Posterior cingulate gyrus (tissue), 11 donors: Measurements from ENCODE around the gene FOXO3.

Source experiments
- DNase-seq, 10 donors: peaks; one replicate each; pipeline versions ENCODE4 v3.0.0 to v3.0.0-alpha.2; 2020 to 2021; ENCODE audit warnings: mixed read lengths in 3 of 10
- intact Hi-C: fragments of 100-400 bp; cut with DNase I; formaldehyde crosslinking; loops from one replicate; pipeline ENCODE4 v1.15.1; 2023

Gene FOXO3

GRCh38 chr6:108693430-108694154, 132.9 kb downstream of the FOXO3 start:
- intact Hi-C loops = no loop called here
- DNase-seq = no peak

DNA sequence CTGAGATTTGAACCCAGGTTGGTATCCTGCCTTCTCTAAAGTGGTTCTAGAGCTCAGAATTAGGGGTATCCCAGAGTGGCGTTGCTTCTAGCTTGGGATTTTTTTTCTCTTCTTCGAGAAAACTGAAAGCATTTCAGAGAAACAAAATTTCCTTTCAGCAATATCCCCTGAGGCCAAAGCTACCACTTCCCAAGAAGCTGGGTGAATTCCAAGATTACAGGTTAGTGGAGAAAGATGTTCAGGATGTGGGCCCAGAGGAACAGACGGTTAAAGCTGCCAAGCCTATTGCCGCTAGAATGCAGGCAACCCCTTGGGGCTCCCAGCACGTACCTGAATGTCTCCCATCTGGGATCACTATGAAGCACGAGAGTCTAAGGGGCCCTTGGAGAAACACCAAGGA, 134.1 kb downstream of the FOXO3 start:
- intact Hi-C loops = no loop called here
- DNase-seq = no peak

GRCh38 chr6:108697561-108698161, 136.9 kb downstream of the FOXO3 start:
- DNase-seq = no peak
- intact Hi-C loops = no loop called here

- DNase-seq = no peak
- intact Hi-C loops = no loop called here
These were observed 138.0 kb downstream of the FOXO3 start for GRCh38 chr6:108698593-108699289.

GRCh38 chr6:108699290-108700041, 138.7 kb downstream of the FOXO3 start:
- intact Hi-C loops = no loop called here
- DNase-seq = no peak

DNA sequence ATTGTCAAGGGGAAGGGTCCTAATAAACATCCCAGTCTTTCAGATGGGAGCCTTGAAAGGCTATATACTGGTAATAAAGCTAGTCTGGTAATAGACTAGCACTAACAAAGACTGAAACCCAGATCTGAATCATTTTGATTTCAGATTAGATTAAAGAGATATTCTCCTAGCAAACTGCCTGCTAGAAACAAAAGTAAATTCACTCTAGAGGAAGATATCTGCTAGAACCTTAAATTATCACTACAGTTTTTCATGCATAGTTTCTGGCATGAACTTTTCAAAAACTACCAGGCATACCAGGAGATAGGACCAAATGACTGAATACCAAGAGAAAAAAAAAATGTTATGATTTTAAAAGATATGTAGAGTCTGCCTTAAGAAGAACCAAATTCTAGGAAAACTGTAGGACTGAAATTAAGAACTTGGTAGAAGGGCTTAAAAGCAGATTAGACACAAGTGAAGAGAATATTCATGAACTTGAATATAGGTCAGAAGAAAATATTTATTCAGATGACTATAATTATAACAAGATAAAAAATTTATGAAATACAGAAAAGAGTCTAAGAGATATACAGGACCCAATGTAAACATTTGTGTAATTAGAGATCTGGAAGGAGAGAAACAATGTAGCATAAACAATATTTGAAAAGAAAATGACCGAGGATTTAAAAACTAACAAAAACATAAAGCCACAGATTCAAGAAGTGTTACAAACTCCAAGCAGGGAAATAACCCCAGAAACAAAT, 141.6 kb downstream of the FOXO3 start:
- no peak for DNase-seq
- intact Hi-C loops = no loop called here

- no peak for DNase-seq
- intact Hi-C loops = no loop called here
These were observed 145.9 kb downstream of the FOXO3 start for GRCh38 chr6:108706649-108707048.

GRCh38 chr6:108707328-108707976, 146.7 kb downstream of the FOXO3 start:
- intact Hi-C loops = no loop called here
- no peak for DNase-seq

GRCh38 chr6:108710030-108710429, 149.3 kb downstream of the FOXO3 start:
- intact Hi-C loops = no loop called here
- DNase-seq = no peak

DNA sequence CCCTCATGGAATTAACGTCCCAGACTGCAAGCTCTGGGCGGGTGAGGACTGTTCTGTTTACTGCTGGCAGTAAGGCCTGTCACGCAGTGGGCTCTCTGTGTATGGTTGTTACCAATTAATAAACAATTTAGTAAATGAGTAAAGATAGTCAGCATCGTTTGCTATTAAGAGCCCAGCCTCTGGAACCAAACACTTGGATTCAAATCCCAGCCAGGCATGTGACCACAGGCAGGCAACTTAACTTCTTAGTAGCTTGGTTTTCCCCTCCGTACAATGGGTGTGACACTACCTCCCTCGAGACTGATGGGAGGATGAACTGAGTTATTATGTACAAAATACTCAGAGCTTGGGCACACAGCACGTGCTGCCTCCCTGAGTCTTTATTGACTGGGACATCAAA, 149.8 kb downstream of the FOXO3 start:
- intact Hi-C loops = no loop called here
- DNase-seq = no peak

DNA sequence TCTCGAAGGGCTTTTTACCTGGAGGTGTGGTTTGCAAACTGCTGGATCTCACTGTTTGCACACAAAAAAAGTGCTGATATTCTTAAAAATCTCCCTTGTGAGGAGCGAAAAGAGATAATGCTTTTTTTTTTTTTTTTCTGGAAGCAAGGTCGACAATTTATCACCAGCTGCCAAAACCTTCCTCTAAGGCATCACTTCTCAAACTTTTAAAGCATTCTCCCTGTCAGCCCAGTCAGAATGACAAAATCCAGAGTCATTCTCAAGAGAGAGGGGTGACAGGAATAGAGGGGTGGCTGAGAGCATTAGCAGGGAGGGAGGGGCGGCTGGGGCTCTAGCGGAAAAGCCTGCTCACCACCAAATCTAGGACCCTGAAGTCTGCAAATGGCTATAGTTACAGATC, 150.4 kb downstream of the FOXO3 start:
- intact Hi-C loops = no loop called here
- DNase-seq = no peak

- no peak for DNase-seq
- intact Hi-C loops = no loop called here
These were observed 151.1 kb downstream of the FOXO3 start for GRCh38 chr6:108711826-108712225.

- DNase-seq = no peak
- intact Hi-C loops = no loop called here
These were observed 152.2 kb downstream of the FOXO3 start for GRCh38 chr6:108712946-108713345.

DNA sequence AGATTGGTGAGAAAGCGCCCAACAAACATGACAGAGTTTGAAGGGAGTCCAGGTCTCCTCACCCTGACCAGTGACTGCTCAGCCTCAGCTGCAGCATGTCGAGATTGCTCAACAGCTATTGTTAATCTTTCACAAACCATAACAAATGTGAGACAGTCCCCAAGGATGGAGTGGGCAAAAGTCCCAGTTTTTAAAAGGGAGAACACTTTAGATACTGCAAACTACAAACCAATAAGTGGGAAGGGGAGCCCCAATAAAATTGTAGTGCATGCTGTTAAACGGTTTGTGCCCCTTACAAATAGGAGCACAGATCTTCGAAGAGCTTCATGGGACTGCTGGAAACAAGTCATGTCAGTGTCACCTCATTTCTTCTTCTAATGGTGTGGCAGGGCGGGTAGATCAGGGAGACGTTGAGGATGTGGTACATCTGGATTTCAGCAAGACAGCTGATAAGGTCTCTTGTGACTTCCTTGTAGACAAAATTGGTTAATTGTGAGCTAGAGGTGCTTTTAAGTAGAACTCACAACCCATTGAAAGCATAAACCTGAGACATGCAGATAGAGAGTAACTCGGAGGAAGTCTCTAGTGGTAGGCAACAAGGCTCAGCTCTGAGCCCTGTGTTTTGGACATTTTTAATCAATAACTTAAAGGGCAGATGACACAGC, 153.5 kb downstream of the FOXO3 start:
- intact Hi-C loops = no loop called here
- DNase-seq = no peak

GRCh38 chr6:108714766-108715414, 154.2 kb downstream of the FOXO3 start:
- DNase-seq = no peak
- intact Hi-C loops = no loop called here

GRCh38 chr6:108715832-108716231, 155.1 kb downstream of the FOXO3 start:
- intact Hi-C loops = no loop called here
- DNase-seq = no peak

GRCh38 chr6:108716801-108717791, 156.4 kb downstream of the FOXO3 start:
- no peak for DNase-seq
- intact Hi-C loops = no loop called here

- intact Hi-C loops = no loop called here
- no peak for DNase-seq
These were observed 158.8 kb downstream of the FOXO3 start for GRCh38 chr6:108719477-108719876.
